Hepatic stellate cell (primary cell): ENCODE data around the gene TRIO.

Experiments
- DNase-seq: peaks from one replicate; pipeline ENCODE4 v3.0.0; 2011; ENCODE audit warnings: low spot score

The TRIO gene

GRCh38 chr5:14395411-14395810, 252.3 kb downstream of the TRIO start:
- no peak for DNase-seq

GRCh38 chr5:14396066-14396465, 252.9 kb downstream of the TRIO start:
- DNase-seq, result no peak

- DNase-seq, result no peak
Measured at GRCh38 chr5:14396737-14397136, 253.6 kb downstream of the TRIO start.

- DNase-seq, result peak; percentile 62
Measured at GRCh38 chr5:14397717-14398116, 254.6 kb downstream of the TRIO start.

- DNase-seq, result peak; percentile 55
Measured at GRCh38 chr5:14399054-14399692, 256.0 kb downstream of the TRIO start.

- peak; percentile 64 for DNase-seq
Measured at GRCh38 chr5:14400085-14400484, 256.9 kb downstream of the TRIO start.

- DNase-seq, result no peak
Measured at GRCh38 chr5:14400611-14401010, 257.5 kb downstream of the TRIO start.

- DNase-seq, result no peak
Measured at GRCh38 chr5:14401639-14402038, 258.5 kb downstream of the TRIO start.

GRCh38 chr5:14402424-14402823, 259.3 kb downstream of the TRIO start:
- no peak for DNase-seq

- no peak for DNase-seq
Measured at GRCh38 chr5:14404780-14405179, 261.6 kb downstream of the TRIO start.

GRCh38 chr5:14405267-14405666, 262.1 kb downstream of the TRIO start:
- no peak for DNase-seq

- DNase-seq, result no peak
Measured at GRCh38 chr5:14405706-14406553, 262.8 kb downstream of the TRIO start.

GRCh38 chr5:14406554-14406849, 263.4 kb downstream of the TRIO start:
- DNase-seq, result peak; percentile 73

GRCh38 chr5:14407051-14407450, 263.9 kb downstream of the TRIO start:
- no peak for DNase-seq

- no peak for DNase-seq
Measured at GRCh38 chr5:14407746-14408175, 264.6 kb downstream of the TRIO start.

- no peak for DNase-seq
Measured at GRCh38 chr5:14408969-14409586, 265.9 kb downstream of the TRIO start.

GRCh38 chr5:14410068-14410393, 266.9 kb downstream of the TRIO start:
- no peak for DNase-seq

- DNase-seq, result no peak
Measured at GRCh38 chr5:14410394-14411201, 267.5 kb downstream of the TRIO start.

- DNase-seq, result no peak
Measured at GRCh38 chr5:14411216-14411615, 268.1 kb downstream of the TRIO start.

GRCh38 chr5:14413331-14413750, 270.2 kb downstream of the TRIO start:
- no peak for DNase-seq

GRCh38 chr5:14414007-14414406, 270.9 kb downstream of the TRIO start:
- no peak for DNase-seq

- DNase-seq, result no peak
Measured at GRCh38 chr5:14414656-14415023, 271.5 kb downstream of the TRIO start.
